ENCODE data around the gene EXOSC9. TPM values are rescaled to one million over a fixed set of nuclear protein-coding genes. Genes with fewer than 3 reads are reported as not detected.
A peak's percentile ranks its signal among the peaks of the same experiment; 100 is the strongest.

The EXOSC9 gene
- total and polyA plus RNA-seq, 10 of the 15 experiments (the other 5 are each of a cell fraction or from before 2014, with no cell fraction given): 49.0 to 131 (median 85.4) TPM

- peak overlapping the region; percentile 93 for H2AFZ ChIP-seq (ENCODE audit: control insufficient read depth, low read depth, low read length)
- H4K20me1 ChIP-seq (ENCODE audit: control insufficient read depth, insufficient read depth): no peaks in the 10 kb centered on the region
- H3K4me3 ChIP-seq: peak overlapping the region; percentile 100
- in situ Hi-C loops (cut with MboI) (no loop called here), intact Hi-C loops (cut with micrococcal nuclease; ENCODE audit: unreplicated experiment) (no loop called here)
- ChIA-PET SMC1A (ENCODE audit: uncharacterized antibody, unreplicated experiment) (interaction anchor here (1.0 to 1.6 kb wide), 5 partner anchors 12 to 54 kb away, joined by 3 to 4 read pairs (median 3); no protein-coding TSS in a partner anchor), CTCF (interaction anchor here (0.8 to 1.7 kb wide), 3 partner anchors 23 to 755 kb away, joined by 3 to 5 read pairs (median 3); no protein-coding TSS in a partner anchor), RAD21 (ENCODE audit: unreplicated experiment) (interaction anchor here (1.2 to 2.2 kb wide), 4 partner anchors 10 to 78 kb away, joined by 3 to 7 read pairs (median 6); partner anchors contain the start of gene BBS7), POLR2A (interaction anchor here (0.9 to 2.2 kb wide), 3 partner anchors 17 to 48 kb away, joined by 3 to 7 read pairs (median 4); partner anchors contain the start of genes BBS7 and EXOSC9)
- H3K9ac ChIP-seq (ENCODE audit: control insufficient read depth, insufficient read depth, low read length): peak overlapping the region; percentile 75; the same call in 1 of the 2 replicates
- no peak for FAIRE-seq
- H3K27ac ChIP-seq (ENCODE audit: control insufficient read depth, insufficient read depth): peak overlapping the region; percentile 89
- H3K36me3 ChIP-seq (ENCODE audit: control insufficient read depth in 2 of 2, insufficient read depth in 2 of 2, low read length in 1 of 2): peaks cover 0 to 15% of the 10 kb centered on the region in 2 experiments; a peak in 3 of 4 replicates
- no peaks in the 10 kb centered on the region for H3K27me3 ChIP-seq (replicated peaks in 1 of 2; ENCODE audit: control insufficient read depth in 2 of 2, insufficient read depth in 2 of 2, low read length in 1 of 2)
- no peaks in the 10 kb centered on the region for H3K9me3 ChIP-seq (replicated peaks; ENCODE audit: control insufficient read depth, insufficient read depth, low read length)
- no peak for DNase-seq (ENCODE audit: low read depth, low spot score)
- WGBS (ENCODE audit: insufficient coverage, insufficient replicate concordance, low lambda C conversion rate, missing lambda C conversion rate): 91% methylated on average over 1 of the region's 1 CpG
- peak overlapping the region; percentile 48 for H3K4me2 ChIP-seq (ENCODE audit: control insufficient read depth, insufficient read depth)
- TF ChIP-seq STAT3 (IDR thresholded peaks at IDR 0.05; ENCODE audit: low read depth, low read length) (no peak), NFYA (IDR thresholded peaks at IDR 0.05; ENCODE audit: borderline replicate concordance, low read depth, low read length) (no peak), WRNIP1 (IDR thresholded peaks at IDR 0.05; ENCODE audit: borderline replicate concordance, low read depth, low read length) (no peak), CBFB (IDR thresholded peaks at IDR 0.05; ENCODE audit: low read depth) (no peak), TAF1 (IDR thresholded peaks at IDR 0.05; ENCODE audit: borderline replicate concordance, low read depth, low read length) (no peak), KDM1A (IDR thresholded peaks at IDR 0.05; ENCODE audit: borderline replicate concordance) (no peak), SMAD1 (IDR thresholded peaks at IDR 0.05; ENCODE audit: low read depth, partially characterized antibody) (no peak), SPI1 (IDR thresholded peaks at IDR 0.05; ENCODE audit: borderline replicate concordance, insufficient read depth, low read depth, low read length) (no peak), CHD4 (IDR thresholded peaks at IDR 0.05) (no peak), NFXL1 (IDR thresholded peaks at IDR 0.05; ENCODE audit: borderline replicate concordance) (no peak), EZH2 (IDR thresholded peaks at IDR 0.05; ENCODE audit: borderline replicate concordance, control insufficient read depth, low read depth, low read length) (no peak), PML (IDR thresholded peaks at IDR 0.05; ENCODE audit: low read length) (no peak), RUNX3 (IDR thresholded peaks at IDR 0.05; ENCODE audit: low read length) (no peak), ESRRA (IDR thresholded peaks at IDR 0.05; ENCODE audit: low read length) (no peak), SRF (IDR thresholded peaks at IDR 0.05; ENCODE audit: low read depth in 2 of 2, low read length in 2 of 2) (no peak)
- TF ChIP-seq, protein P1, sequence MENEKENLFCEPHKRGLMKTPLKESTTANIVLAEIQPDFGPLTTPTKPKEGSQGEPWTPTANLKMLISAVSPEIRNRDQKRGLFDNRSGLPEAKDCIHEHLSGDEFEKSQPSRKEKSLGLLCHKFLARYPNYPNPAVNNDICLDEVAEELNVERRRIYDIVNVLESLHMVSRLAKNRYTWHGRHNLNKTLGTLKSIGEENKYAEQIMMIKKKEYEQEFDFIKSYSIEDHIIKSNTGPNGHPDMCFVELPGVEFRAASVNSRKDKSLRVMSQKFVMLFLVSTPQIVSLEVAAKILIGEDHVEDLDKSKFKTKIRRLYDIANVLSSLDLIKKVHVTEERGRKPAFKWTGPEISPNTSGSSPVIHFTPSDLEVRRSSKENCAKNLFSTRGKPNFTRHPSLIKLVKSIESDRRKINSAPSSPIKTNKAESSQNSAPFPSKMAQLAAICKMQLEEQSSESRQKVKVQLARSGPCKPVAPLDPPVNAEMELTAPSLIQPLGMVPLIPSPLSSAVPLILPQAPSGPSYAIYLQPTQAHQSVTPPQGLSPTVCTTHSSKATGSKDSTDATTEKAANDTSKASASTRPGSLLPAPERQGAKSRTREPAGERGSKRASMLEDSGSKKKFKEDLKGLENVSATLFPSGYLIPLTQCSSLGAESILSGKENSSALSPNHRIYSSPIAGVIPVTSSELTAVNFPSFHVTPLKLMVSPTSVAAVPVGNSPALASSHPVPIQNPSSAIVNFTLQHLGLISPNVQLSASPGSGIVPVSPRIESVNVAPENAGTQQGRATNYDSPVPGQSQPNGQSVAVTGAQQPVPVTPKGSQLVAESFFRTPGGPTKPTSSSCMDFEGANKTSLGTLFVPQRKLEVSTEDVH (IDR thresholded peaks at IDR 0.05; ENCODE audit: low read depth, partially characterized antibody): no peak
- TF ChIP-seq, protein P2, sequence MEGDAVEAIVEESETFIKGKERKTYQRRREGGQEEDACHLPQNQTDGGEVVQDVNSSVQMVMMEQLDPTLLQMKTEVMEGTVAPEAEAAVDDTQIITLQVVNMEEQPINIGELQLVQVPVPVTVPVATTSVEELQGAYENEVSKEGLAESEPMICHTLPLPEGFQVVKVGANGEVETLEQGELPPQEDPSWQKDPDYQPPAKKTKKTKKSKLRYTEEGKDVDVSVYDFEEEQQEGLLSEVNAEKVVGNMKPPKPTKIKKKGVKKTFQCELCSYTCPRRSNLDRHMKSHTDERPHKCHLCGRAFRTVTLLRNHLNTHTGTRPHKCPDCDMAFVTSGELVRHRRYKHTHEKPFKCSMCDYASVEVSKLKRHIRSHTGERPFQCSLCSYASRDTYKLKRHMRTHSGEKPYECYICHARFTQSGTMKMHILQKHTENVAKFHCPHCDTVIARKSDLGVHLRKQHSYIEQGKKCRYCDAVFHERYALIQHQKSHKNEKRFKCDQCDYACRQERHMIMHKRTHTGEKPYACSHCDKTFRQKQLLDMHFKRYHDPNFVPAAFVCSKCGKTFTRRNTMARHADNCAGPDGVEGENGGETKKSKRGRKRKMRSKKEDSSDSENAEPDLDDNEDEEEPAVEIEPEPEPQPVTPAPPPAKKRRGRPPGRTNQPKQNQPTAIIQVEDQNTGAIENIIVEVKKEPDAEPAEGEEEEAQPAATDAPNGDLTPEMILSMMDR (IDR thresholded peaks at IDR 0.05 in 2 of 3, conservative IDR thresholded peaks at IDR 0.05 in 1 of 3; ENCODE audit: control insufficient read depth in 2 of 3, extremely low read depth in 1 of 3, insufficient read depth in 1 of 3, low read depth in 3 of 3, low read length in 3 of 3): no peak
- TF ChIP-seq, protein P3, sequence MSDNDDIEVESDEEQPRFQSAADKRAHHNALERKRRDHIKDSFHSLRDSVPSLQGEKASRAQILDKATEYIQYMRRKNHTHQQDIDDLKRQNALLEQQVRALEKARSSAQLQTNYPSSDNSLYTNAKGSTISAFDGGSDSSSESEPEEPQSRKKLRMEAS (IDR thresholded peaks at IDR 0.05; ENCODE audit: low read depth, low read length): no peak
- no peaks in the 10 kb centered on the region for H3K4me1 ChIP-seq (ENCODE audit: control insufficient read depth, insufficient read depth, low read length)
- no TSS peak for BruUV-seq (replicated peaks)
- no peak for ATAC-seq
- peaks cover 49% of the 10 kb centered on the region for H3K79me2 ChIP-seq (ENCODE audit: control insufficient read depth, insufficient read depth, low read length)
Measured at GRCh38 chr4:121822047-121822446, 20.9 kb downstream of the EXOSC9 start.

Measured in GM12878 (cell line).